HG03103 (cell line): ENCODE measurements around the gene CALML5.

Source experiments
- ATAC-seq: cut with Tn5 transposase; IDR thresholded peaks from one replicate; pipeline ENCODE4 v1.9.1; 2021; ENCODE audit warnings: low read depth; ENCODE audit not compliant: unreplicated experiment

Gene CALML5

DNA sequence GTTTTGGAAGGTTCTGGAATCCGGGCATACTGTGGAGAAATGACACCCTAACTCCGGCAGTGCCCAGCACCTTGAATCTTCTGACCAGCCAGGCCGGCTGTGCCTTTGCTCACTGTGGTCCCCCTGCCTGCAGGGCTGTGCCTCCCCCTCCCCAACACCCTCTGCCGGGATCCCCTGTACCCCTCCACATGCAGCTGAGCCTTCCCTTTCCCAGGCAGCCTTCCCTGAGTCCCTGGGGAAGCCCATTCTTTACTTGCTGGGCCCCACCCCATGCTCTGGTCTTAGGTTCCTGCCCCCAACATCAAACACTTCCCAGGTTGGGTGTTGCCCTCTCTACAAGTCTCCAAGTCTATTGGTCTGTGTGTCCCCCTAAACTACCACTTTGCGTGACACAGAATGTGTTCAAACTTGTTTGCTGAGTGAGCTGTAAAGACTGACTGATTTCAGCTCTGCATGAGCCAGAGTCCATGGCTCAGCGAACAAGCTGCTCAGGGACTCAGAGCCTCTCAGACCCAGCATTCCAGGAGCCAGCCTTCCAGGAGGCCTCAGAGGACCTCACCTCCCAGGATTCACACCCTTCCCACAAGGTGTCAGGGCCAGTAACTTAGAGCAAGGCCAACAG, 31.6 kb downstream of the CALML5 start:
- ATAC-seq: no peak

DNA sequence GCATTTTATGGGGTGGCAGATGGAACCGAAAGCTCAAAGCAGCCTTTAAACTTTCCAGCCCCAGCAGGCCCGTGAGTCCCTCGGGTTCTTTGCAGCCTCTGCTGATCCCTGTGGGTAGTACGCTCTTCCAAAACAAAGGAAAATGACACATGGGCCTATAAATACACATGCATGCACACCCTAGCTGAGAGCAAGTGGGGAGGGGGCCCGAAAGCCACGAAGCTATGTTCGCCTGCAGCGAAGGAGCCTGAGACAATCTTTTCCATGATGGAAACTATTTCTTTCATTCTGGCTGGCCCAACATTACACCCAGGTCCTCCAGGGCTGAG, 32.2 kb downstream of the CALML5 start:
- no peak for ATAC-seq

DNA sequence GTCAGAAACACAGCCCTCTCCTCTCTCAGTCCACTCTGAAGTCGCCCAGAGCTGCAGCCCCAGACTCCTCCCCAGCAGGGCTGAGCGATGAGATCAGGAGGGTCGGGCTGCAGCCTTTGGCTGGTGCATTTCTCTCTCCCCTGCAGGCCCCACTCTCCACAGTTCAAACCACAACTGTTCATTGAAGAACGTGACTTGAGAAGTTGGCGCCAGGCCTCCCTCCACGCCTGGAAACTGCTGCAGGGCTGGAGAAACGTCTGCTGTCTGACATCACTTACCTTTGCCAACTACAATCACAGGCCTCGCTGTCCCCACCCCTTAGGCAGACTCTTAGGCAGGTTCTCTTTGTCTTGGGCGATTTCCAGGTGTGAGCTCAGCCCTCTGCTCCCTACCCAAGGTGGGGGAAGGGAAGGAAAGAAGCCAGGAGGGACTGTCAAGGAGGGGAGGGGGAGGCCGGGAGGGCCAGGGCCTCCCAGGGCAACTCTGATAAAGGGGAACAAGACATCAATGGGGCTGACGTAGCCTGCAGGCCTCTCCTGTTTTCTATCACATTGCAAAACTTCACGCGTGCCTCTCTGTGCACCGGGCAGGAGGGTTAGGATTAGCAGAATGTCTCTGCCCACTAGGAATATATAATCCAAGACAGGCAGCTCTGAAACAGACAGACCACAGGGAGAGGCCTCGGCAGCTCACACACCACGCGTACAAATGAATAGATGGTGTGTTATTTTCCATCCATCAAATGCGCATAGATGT, 32.7 kb downstream of the CALML5 start:
- ATAC-seq: no peak

DNA sequence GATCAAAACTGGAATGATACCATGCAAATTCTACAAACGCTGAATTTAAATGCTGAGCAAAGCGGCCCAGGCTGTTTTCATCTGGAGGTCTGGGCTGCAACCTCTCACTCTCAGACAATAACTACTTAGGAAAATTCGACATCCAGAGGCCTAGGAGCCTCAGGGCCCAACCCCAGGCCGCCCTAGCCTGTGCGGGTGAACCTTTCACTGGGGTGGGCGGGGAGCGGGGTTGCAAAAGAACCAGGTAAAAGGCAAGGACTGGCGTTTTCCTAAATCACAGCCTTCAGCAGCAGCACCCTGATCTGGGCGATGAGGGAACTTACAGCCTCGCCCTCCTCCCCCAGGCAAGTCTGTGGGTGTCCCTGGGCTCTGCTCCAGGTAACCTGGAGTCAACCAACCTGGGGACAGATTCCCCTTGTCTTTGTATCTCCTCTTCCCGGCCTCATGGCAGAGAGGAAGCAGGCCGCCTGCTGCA, 33.4 kb downstream of the CALML5 start:
- no peak for ATAC-seq

DNA sequence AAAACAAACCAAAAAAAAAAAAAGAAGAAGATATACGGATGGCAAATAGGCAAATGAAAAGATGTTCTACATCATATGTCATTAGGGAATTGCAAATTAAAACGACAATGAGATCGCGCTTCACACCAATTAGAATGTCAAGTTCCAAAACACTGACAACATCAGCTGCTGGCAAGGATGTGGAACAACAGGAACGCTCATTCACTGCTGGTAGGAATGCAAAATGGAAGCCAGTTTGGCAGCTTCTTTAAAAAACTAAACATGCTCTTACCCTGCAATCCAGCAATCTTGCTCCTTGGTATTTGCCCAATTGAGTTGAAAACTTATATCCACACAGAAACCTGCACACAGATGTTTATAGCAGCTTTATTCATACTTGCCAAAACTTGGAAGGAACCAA, 34.8 kb downstream of the CALML5 start:
- ATAC-seq: no peak

DNA sequence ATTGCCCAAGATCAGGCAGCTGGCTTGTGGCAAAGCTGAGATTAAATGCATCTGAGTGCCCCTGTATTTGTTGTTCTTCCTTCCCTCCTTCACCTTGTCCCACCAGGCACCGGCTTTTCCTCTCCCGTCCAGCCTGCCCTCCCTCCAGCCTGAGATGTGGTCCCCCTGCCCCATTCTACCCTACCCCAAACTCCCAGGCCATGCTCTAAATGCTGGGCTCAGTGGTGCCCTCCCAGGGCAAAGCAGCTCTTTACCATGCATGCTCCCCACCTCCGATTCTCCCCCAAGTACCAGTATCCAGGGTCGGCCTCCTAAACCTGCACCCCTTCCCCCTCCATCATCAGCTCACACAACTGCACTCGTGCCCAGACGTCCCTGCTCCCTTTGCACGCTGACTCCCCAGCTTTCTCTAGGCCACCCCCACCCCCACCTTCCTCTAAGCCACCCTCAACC, 36.5 kb downstream of the CALML5 start:
- no peak for ATAC-seq

DNA sequence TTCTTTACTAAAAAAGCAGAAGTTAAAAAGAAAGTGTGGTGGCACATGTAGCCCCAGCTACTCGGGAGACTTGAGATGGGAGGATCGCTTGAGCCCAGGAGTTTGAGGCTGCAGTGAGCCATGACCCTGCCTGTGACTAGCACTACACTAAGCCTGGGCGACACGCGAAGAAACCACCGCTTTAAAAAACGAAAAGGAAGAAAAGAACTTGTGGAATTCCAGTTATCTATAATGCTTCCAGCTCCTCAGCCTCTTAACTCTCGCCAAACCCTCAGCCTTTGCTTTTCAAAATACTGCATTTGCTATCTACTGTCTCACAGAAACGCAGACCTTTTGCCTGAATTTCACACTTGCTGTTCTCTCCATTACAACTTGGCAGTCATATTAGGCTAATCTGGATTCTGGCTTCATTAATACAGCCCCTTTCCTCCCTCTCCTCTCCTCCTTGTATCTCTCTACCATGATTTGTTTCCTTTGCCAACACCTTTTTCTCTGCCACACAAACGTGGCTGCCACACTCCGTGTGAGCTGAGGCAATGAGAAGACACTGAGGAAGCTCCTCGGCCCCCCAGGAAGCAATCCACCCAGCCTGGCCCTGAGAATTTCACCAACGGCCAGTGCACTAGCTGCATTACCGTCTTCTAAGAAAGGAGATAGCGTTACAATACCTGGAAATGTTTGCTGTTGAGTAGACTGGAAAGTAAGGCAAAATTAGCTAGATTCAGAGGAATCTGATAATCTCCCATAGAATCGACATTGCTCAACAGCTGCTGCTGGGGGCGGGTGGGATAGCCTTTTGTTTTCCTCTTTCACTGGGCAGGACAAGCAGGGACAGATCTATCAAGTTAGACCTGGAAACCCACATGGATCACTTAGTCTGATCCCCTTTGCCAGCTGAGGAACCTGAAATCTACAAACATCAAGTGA, 37.2 kb downstream of the CALML5 start:
- ATAC-seq: no peak

DNA sequence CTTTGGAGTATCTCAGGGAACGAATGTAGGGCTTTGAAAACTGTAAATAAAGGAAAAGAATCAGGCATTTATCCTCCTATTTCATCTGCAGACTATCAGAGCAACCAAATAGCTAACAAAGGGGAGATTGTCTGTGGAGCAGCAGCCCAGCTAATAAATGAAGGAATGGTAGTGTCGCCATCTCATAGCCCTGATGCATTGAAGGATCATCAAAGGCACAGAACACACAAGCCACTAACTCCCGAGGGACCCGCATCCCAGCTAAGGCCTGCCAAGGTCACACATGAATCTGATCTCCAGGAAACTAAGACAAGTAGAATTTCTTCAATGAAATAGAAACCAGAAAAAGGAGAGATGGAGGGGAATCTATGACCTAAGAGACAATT, 38.2 kb downstream of the CALML5 start:
- ATAC-seq: no peak

DNA sequence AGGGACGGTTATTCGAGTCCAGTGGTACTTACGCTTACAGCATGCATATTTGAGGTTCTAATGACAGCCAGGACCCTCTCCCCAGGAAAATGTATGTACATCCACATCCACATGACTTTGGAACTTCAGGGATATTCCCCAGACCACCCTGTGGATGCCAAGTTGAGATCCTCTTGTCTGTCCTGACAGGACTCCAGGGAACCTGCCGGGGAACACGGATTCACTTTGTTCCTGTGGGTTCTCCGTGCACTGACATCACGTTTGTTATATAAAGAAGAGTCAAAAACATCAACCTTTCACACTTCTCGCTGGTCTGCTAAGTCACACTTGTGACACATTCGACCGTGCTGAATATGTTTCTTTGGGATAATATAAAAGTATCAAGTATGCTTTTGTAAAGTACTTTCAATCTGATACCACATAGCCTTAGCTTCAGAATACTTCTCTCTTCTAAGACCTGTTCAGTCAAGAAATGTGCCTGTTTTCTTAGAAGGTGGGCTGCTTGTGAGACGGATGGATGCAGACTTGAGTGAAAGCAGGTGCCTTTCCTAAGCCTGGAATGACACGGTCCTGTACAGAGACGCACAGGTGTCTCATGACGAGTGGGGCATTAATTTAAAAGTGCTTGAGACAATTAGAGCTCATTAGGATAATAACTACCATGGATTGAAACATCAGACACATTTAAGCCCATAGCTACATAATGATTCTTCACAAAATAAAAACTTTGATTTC, 38.7 kb downstream of the CALML5 start:
- no peak for ATAC-seq

DNA sequence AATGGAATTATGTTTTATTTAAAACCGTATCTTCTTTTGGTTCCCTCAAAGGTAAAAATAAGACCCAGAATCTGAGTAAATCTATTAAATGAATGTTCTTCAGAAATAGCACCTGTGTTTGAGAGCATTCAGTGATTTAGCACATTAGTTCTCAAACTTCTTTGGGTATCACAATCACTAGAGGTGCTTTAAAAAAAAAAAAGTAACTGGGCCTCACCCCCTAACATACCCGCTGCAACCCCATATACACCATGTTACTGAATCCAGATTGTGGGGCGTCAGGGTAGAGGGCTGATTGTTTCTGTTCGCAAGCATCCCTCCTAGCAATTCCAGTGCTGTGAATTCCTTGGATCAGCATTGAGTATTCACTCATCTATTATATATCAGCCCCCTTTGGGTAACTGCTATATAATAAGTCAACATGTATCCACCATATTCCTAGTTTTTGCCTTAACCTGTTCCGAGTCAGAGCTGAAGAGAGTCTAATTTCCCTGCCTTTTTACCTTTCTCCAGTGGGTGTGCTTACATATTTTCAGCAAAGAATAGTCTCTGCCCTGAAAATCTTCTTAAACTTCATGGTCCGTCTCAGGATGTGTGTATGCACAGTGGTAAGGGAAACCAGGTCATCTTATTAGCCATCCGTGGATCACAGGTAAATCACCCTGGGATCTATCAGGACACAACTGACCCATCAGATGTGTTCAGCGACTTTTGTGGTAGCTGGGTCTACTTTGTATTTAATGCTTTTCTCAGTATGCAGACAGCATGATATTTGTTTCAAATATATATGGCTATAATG, 40.2 kb downstream of the CALML5 start:
- ATAC-seq: no peak

DNA sequence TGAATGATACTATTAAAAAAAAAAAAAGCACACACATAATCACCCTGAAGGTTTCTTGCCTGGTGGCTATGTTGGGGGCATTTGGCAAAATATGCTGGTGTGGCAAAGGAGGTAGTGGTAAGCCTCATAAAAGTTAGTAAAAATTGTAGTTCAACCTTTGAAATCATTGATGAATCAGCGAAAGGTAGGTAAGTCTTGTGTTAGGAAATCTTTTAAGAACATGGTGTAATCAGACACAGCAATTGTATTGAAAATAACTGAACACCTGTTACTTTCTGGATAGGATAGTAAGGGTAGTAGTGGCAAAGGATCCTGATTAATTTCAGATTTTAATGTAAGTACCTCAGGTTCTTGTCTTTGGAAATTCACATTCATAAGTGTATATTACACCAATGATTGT, 40.9 kb downstream of the CALML5 start:
- ATAC-seq: no peak

DNA sequence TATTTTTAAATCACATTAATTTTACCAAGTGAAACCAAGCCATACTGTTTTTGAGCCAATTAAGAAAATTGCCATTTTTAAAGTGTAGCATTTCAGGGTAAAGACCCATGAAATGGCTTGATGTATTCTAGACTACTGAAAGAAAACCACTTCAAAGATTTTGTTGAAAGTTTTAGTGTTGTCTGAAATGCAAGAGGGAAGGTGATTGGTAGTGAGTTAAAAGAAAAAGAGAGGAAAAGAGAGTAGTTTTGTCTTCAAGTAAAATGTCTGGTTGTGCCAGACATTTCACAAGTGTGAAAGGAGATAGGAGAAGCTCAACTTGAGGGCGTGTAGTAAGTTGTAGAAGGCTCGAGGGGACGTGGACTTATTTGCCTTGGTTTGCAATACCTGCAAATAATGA, 41.6 kb downstream of the CALML5 start:
- ATAC-seq: no peak

DNA sequence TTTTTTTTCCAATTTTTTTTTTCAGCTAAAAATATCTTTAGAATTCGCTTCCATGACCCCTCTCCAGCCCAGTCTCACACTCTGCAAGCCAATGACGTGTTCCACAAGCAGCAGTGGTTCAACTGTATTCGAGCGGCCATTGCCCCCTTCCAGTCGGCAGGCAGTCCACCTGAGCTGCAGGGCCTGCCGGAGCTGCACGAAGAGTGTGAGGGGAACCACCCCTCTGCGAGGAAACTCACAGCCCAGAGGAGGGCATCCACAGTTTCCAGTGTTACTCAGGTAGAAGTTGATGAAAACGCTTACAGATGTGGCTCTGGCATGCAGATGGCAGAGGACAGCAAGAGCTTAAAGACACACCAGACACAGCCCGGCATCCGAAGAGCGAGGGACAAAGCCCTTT, 42.8 kb downstream of the CALML5 start:
- no peak for ATAC-seq

DNA sequence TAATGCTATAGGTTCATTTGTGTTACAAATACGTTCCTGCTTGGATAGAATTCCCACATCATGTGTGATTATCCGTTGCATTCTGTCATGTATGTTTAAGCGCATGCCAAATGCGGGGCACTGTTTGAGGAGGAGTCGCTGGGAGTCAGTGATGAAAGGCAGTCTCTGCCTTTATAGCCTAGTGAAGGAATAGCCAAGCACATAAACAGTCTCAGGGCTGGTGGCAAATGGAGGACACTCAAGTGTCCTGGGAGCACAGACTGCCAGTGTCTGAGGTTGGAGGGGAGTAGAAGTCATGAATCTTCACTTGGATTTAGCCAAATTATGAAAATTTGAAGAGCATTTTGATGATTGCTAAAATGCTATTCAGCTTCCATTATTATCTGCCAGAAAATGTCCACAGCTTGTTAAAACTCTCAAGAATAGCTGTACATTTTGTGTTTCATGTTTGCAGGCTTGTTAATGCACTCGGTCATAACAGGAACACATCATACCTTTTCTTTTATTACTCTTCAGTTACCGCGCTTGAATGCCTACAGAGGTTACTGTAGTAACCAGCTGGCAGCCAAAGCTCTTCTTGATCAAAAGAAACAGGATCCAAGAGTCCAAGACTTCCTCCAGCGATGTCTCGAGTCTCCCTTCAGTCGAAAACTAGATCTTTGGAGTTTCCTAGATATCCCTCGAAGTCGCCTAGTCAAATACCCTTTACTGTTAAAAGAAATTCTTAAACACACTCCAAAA, 45.5 kb downstream of the CALML5 start:
- no peak for ATAC-seq

DNA sequence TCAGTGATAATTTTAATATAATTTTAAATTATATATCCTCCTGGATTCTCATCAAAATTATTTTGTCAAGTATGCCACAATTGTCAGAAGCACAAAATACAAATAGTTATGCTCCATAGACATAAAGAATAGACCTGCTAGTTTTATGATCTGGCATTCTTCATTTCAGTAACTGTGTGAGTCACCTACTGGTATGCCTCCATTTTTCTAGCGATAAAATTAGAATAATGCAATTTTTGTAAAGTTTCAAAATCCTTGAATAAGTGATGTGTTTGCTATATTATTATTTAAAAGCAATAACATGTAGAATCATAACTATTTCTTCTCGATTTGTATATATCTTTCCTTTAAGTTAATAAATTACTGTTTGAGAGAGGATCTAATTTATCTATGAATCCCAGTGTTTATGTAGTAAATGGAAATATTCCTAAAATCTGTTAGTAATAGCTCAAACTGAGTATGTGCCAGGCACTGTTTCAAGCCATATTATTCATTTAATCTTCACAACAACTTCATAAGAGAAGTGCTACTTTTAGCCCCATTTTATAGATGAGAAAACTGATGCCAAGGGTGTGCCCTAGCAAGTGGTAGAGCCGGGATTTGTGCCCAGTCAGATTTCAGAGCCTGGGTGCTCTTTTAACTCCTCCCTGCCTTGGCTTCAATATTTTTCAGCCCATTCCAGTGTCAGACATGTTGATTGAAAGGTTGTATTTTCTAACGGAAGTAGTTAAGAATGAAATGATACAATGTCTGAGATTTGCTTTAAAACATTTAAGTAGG, 48.6 kb downstream of the CALML5 start:
- no peak for ATAC-seq

DNA sequence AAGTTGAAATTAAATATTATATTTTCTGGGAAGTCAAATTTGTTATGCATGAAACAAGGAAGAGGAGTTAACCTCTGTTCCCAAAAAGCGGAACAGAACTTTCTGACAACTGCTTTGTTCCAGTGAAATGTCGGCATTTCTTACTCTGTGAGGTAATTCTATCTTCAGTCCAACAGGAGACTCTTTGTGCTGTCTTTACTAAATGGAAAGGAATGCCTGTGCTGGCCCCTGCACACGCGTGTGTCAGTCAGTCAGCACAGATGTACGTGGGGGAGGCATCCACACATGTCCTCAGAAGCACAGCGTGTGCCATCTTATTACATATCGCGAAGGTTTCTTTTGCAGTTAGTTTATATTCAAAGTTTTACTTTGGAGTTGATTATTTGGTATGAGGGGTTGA, 49.5 kb downstream of the CALML5 start:
- no peak for ATAC-seq

DNA sequence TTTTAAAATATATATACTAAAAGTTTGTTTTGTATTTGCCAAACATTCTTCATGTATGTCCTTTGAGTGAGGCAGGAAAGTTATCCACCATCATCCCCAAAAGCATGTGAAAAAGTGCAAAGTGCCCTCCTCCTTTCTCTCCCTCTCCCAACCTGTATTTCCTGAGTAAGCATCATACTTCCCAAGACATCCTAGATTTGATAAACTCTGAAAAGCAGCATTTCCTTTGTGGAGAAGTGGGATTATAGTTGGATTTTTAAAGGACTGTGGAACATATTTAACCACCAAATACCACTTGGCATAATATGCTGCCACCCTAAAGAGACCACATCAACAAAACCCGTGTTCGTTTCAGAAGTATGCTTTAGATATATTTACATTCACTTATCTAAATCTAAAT, 50.1 kb downstream of the CALML5 start:
- ATAC-seq: no peak
